ENCODE results near the gene MAN1B1.

The MAN1B1 gene

GRCh38 chr9:137086531-137087408 lies at the start of gene MAN1B1:
TSS of gene MAN1B1 (plus strand) at chr9:137086985. CDS start at chr9:137087000, 15 bp downstream.
- peak; percentile 100 for DNase-seq (ENCODE audit: low read depth)

DNA sequence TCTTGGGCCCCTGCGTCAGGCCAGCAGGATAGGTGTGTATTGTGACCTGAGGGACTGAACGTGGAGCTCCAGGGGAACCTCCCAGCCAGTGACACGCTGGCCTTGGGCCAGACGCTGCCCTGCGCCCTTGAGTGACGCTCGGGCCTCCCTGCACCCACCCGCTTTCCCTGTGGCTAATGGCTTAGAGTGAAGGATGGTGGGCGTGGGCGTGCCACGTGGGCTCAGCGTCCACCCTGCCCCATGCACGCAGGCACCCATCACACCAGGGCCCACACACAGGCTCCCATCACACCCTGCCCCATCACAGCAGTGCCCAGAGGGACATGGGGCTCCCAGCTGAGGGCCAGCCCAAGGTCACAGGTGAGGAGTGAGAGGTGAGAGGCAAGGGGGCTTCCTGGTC lies 49.8 kb upstream of the MAN1B1 start:
- DNase-seq (ENCODE audit: low read depth) = no peak

DNA sequence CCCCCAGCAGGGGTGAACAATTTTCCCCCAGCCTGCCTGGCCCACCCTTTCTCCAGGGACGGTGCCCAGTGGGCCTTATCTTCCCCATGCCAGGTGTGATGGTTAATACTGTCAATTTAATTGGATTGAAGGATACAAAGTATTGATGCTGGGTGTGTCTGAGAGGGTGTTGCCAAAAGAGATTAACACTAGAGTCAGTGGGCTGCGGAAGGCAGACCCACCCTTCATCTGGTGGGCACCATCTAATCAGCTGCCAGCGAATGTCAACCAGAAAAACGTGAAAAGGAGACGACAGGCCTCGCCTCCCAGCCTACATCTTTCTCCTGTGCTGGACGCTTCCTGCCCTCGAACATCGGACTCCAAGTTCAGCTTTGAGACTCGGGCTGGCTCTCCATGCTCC lies 49.3 kb upstream of the MAN1B1 start:
- no peak for DNase-seq (ENCODE audit: low read depth)

DNA sequence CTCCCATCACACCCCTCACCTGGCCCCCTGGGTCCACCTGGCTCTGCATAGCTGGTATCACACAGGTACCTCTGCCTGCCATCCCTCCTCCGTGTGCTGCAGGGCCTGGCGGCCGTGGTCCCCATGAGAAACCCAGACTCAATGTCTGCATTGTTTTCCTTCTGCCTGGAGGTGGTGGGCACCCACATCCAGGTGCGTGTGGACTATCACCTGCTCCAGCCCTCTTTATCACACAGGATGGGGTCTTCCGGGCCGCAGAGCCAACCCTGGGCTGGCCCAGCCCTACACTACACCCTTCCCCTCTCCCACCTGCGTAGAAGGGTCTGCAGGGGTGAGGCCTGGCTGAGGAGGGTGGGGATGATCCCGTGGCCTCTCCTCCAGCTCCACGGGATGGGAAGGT lies 47.9 kb upstream of the MAN1B1 start:
- no peak for DNase-seq (ENCODE audit: low read depth)

- DNase-seq (ENCODE audit: low read depth) = no peak
Measured at GRCh38 chr9:137039611-137040366, 47.0 kb upstream of the MAN1B1 start.

DNA sequence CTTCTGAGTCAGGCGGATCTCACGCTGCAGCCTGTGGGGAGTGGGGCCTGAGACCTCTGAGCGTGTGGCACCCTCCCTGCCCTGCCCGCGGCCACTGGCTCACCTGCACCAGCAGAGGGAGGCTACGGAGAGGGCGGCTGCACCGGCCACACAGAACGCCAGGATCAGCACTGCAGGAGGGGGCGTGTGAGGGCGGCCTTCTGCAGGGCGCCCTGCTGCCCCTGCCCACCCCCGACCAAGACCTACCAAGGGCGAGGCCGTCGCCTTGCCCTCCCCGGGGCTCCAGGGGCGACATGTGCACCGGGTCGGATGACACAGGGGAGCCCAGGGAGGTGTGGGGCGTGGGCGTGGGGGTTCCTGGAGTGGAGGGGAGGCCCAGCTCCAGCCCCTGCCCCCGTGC lies 46.2 kb upstream of the MAN1B1 start:
- DNase-seq (ENCODE audit: low read depth) = no peak

DNA sequence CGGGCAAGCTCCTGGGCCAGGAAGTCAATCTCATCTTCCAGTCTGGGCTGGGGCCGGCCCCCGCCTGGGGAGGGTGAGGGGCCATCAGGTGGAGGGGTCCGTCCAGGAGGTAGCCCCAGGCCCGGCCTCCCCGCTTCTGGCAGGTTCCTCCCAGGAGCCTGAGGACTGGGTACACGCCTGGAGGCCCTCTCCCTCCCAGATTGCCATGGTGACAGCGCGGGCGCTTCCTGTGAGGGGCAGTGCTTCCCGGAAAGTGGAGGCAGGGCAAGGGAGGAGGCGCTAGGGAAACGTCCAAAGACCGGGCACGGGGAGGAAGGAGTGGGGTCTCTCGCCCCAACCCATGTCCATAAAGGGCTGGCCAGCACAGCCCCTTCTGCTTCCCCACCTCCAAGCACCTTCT lies 45.7 kb upstream of the MAN1B1 start:
- no peak for DNase-seq (ENCODE audit: low read depth)

- no peak for DNase-seq (ENCODE audit: low read depth)
Measured at GRCh38 chr9:137042751-137043727, 43.7 kb upstream of the MAN1B1 start.

- no peak for DNase-seq (ENCODE audit: low read depth)
Measured at GRCh38 chr9:137044037-137044436, 42.7 kb upstream of the MAN1B1 start.

DNA sequence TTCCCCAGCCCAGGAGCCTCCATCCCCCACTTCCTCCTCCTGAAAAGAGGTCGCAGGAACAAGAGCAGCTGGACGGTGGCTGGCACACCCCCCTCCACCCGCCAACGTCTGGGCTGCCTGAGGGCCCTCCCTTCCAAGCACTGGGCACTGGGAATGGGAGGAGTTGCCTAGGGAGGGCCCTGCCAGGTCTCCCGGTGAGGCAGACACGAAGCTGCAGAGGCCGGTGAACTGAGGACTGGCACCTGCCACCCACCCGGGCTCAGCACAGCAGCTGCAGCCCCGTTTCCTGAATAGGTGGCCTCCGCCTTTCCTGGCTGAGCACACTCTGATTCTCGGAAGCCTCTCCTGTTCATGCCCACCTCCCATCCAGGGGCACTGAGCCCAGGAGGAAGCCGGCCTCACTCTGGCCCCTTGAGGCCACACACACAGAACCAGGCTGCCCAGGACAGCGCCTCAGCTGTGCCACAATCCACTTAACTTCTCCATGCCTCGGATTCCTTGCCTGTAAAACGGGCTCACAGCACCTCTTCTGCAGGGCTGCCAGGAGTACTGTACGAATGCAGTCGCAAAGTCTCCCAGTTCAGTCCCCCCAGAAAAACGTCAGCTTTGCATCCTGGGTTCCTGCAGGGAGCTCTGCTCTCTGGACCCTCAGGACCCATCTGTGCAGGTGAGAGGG lies 42.1 kb upstream of the MAN1B1 start:
- no peak for DNase-seq (ENCODE audit: low read depth)

GRCh38 chr9:137045294-137046087 lies 41.3 kb upstream of the MAN1B1 start:
- DNase-seq (ENCODE audit: low read depth) = no peak

DNA sequence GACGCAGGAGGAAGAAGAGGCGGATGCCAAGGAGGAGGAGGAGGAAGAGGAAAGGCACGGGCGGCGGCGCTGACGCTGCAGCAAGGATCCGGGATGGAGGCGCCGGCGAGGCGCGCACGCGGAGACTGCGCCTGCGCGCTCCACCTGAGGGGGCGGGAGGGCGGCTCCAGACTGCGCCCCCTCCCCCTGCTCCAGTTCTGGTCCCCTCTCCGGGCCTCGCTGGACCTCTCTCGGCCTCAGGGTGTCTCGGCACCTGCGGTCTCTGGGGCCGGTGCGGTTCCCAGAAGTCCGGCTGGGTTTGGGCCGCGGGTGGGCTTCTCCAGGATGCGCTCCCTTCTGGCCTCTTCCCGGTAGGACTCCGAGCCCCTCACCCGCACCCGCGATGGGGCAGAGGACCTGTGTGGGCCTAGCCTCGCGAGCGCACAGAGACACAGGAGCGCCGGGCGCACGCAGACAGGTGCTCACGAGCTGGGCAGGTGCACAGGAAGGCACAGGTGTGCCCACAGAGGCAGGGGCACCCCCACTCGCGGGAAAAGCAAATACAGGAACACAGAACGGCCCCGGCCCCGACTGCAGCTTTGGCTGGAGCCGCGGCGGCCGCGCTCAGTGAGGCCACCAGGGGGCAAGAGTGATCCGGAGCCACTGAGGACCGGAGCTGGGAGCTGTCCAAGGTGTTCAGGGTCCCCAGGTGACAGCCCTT lies 40.5 kb upstream of the MAN1B1 start, which contains the start of gene NPDC1:
Gene NPDC1 (minus strand): TSS at position 90 of the 700 bp plus-strand sequence. CDS start 188 bp downstream, outside the sequence.
- DNase-seq (ENCODE audit: low read depth) = peak; percentile 56

GRCh38 chr9:137048655-137049543 lies 37.9 kb upstream of the MAN1B1 start:
- DNase-seq (ENCODE audit: low read depth) = no peak

- DNase-seq (ENCODE audit: low read depth) = no peak
Measured at GRCh38 chr9:137049544-137050449, 37.0 kb upstream of the MAN1B1 start.

DNA sequence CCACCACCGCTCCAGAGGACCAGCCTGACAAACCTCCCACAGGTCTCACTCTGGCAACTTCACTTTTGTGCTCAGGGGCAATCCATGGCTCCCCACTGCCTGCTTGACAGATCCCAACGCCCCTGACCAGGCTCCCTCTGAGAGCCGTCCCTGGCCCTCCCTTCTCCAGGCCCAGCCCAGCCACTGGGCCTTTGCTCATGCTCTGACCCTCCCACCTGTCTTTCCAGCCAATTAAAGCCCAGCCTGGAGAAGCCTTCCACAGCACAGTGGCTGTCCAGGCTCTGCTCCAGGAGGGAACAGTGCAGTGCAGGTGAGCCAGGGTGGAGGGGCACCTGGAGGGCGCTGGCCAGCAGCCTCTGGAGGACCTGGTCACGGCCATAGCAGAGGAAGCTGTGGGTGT lies 36.2 kb upstream of the MAN1B1 start:
- no peak for DNase-seq (ENCODE audit: low read depth)

- no peak for DNase-seq (ENCODE audit: low read depth)
Measured at GRCh38 chr9:137051145-137051724, 35.5 kb upstream of the MAN1B1 start.

DNA sequence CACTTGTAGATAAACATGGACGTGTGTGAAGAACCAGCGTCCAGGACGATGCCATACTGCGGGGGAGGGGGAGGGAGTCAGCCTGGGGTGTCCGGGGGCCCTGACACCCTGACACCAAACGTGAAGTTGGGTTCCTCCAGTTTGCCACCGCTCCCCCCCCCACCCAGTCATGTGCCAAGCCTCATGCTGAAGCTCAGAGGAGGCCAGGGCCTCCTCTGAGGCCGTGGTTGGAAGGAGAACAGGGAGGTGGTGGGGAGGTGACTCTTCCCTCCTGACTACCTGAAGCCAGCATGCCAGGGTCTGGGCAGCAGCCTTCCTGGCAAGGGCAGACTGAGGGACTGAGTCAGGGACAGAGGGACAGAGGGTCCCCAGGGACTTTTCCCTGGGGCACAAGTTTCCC lies 34.5 kb upstream of the MAN1B1 start:
- no peak for DNase-seq (ENCODE audit: low read depth)
